PC-3 (cell line): ENCODE results near the gene PIK3C3.

Source experiments
- EZH2 ChIP-seq: fragments of 300-600 bp; sonication (generic); IDR thresholded peaks from one replicate; pipeline ENCODE4 v1.6.1; 2017; ENCODE audit warnings: antibody characterized with exemption, mild to moderate bottlenecking, low read length; ENCODE audit not compliant: unreplicated experiment
- TF ChIP-seq, protein P1 (sequence below): fragments of 300-600 bp; sonication (generic); conservative IDR thresholded peaks from 2 replicates; pipeline ENCODE4 v1.5.1; 2017; ENCODE audit warnings: antibody characterized with exemption, low read depth, mild to moderate bottlenecking, low read length

DNA sequence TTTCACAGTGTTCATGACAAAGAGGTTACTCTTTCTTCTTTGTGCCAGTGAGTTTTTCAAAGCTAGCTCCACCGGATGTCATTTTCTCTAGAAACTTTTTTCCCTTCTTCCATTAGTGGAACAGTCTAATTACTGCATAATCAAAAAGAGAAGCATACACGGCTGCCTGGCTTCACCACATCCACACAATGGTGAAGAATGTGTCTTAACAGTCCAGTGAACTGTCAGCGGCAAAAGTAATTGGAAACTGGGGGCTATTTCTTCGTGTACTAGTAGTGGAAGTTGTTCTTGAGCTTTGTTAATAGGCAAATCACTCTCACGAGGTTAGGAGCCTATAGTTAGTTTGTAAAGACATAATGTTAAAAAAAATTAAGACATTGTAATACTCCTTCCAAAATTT, 32.9 kb upstream of the PIK3C3 start:
- TF ChIP-seq, protein P1, sequence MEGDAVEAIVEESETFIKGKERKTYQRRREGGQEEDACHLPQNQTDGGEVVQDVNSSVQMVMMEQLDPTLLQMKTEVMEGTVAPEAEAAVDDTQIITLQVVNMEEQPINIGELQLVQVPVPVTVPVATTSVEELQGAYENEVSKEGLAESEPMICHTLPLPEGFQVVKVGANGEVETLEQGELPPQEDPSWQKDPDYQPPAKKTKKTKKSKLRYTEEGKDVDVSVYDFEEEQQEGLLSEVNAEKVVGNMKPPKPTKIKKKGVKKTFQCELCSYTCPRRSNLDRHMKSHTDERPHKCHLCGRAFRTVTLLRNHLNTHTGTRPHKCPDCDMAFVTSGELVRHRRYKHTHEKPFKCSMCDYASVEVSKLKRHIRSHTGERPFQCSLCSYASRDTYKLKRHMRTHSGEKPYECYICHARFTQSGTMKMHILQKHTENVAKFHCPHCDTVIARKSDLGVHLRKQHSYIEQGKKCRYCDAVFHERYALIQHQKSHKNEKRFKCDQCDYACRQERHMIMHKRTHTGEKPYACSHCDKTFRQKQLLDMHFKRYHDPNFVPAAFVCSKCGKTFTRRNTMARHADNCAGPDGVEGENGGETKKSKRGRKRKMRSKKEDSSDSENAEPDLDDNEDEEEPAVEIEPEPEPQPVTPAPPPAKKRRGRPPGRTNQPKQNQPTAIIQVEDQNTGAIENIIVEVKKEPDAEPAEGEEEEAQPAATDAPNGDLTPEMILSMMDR = no peak
- no peak for TF ChIP-seq EZH2
